Measurements from ENCODE around the gene DNAJA2.

DNAJA2 gene

GRCh38 chr16:46996391-46996790 lies 22.9 kb upstream of the DNAJA2 start:
- DNase-seq (ENCODE audit: low read depth) = peak; percentile 52
- H3K4me3 ChIP-seq (ENCODE audit: low read depth, low read length) = no peak overlapping the region
- TF ChIP-seq CTCF (IDR thresholded peaks at IDR 0.05; ENCODE audit: insufficient read depth, low read depth, low read length, missing control alignments) = no peak

- no peak overlapping the region for H3K4me3 ChIP-seq (ENCODE audit: low read depth, low read length)
- DNase-seq (ENCODE audit: low read depth) = no peak
- TF ChIP-seq CTCF (IDR thresholded peaks at IDR 0.05; ENCODE audit: insufficient read depth, low read depth, low read length, missing control alignments) = no peak
Measured at GRCh38 chr16:46991729-46992704, 18.5 kb upstream of the DNAJA2 start.

GRCh38 chr16:46986896-46987295 lies 13.4 kb upstream of the DNAJA2 start:
- no peak overlapping the region for H3K4me3 ChIP-seq (ENCODE audit: low read depth, low read length)
- no peak for TF ChIP-seq CTCF (IDR thresholded peaks at IDR 0.05; ENCODE audit: insufficient read depth, low read depth, low read length, missing control alignments)
- DNase-seq (ENCODE audit: low read depth) = no peak

GRCh38 chr16:46986438-46986837 lies 13.0 kb upstream of the DNAJA2 start:
- H3K4me3 ChIP-seq (ENCODE audit: low read depth, low read length) = no peak overlapping the region
- DNase-seq (ENCODE audit: low read depth) = no peak
- TF ChIP-seq CTCF (IDR thresholded peaks at IDR 0.05; ENCODE audit: insufficient read depth, low read depth, low read length, missing control alignments) = no peak

GRCh38 chr16:46982335-46982734 lies 8.9 kb upstream of the DNAJA2 start:
- DNase-seq (ENCODE audit: low read depth) = peak; percentile 42
- no peak overlapping the region for H3K4me3 ChIP-seq (ENCODE audit: low read depth, low read length)
- TF ChIP-seq CTCF (IDR thresholded peaks at IDR 0.05; ENCODE audit: insufficient read depth, low read depth, low read length, missing control alignments) = no peak

GRCh38 chr16:46980926-46981325 lies 7.5 kb upstream of the DNAJA2 start:
- TF ChIP-seq CTCF (IDR thresholded peaks at IDR 0.05; ENCODE audit: insufficient read depth, low read depth, low read length, missing control alignments) = no peak
- H3K4me3 ChIP-seq (ENCODE audit: low read depth, low read length) = no peak overlapping the region
- DNase-seq (ENCODE audit: low read depth) = no peak

Measured in GM12865 (cell line).